WTC11 (cell line): ENCODE data around the gene HOXC4. TPM values are rescaled to one million over a fixed set of nuclear protein-coding genes. Genes with fewer than 3 reads are reported as not detected.
"Not testable (repeated sequence)": the region's sequence is repeated elsewhere in the genome, so short reads cannot be mapped to it uniquely, and the experiment has no call there.

Source experiments
- ATAC-seq: fragments of 200-7000 bp; cut with Tn5 transposase; 2 replicates; pipeline ENCODE4 v1.10.0; 2021; ENCODE audit warnings: mild to moderate bottlenecking, moderate library complexity
- CTCF ChIA-PET: fragments of 300-600 bp; sonication (Branson Sonifier 250); formaldehyde crosslinking; loops from one replicate; lab custom pipeline; 2021; ENCODE audit warnings: antibody characterized with exemption; lab: Charles Lee
- POLR2A ChIA-PET: fragments of 350-600 bp; sonication (Branson Sonifier 250); formaldehyde crosslinking; loops from one replicate; lab custom pipeline; 2021; ENCODE audit warnings: antibody characterized with exemption; lab: Charles Lee
- DNase-seq: peaks from one replicate; pipeline ENCODE4 v3.0.0; 2021; ENCODE audit warnings: low spot score
- H3K27ac Mint-ChIP-seq: 2 replicates; pipeline ENCODE4 v1.8.0; 2021; ENCODE audit warnings: mixed read lengths
- H3K27me3 Mint-ChIP-seq: 2 replicates; pipeline ENCODE4 v1.8.0; 2021; ENCODE audit warnings: low read depth, mild to moderate bottlenecking, moderate library complexity, mixed read lengths
- H3K36me3 Mint-ChIP-seq: 2 replicates; pipeline ENCODE4 v1.8.0; 2021; ENCODE audit warnings: mixed read lengths
- H3K4me1 Mint-ChIP-seq: 2 replicates; pipeline ENCODE4 v1.8.0; 2022; ENCODE audit warnings: mixed read lengths
- H3K4me3 Mint-ChIP-seq: 2 replicates; pipeline ENCODE4 v1.8.0; 2021; ENCODE audit warnings: mild to moderate bottlenecking, moderate library complexity, mixed read lengths
- H3K9me3 Mint-ChIP-seq: 2 replicates; pipeline ENCODE4 v1.8.0; 2021; ENCODE audit warnings: mixed read lengths
- microRNA-seq: library from miRNA; unstranded; fragments of <30 nt; microRNA quantifications from one replicate; pipeline ENCODE4 v1.2.0, GENCODE V29; 2022; ENCODE audit warnings: borderline number of aligned reads
- total RNA-seq: library from RNA; stranded (reverse); gene quantifications from 3 replicates; pipeline ENCODE4 v1.2.3, GENCODE V29; 2021

HOXC4 gene
- total RNA-seq, 1 experiment from 2014 or later: 0.46 TPM

DNA sequence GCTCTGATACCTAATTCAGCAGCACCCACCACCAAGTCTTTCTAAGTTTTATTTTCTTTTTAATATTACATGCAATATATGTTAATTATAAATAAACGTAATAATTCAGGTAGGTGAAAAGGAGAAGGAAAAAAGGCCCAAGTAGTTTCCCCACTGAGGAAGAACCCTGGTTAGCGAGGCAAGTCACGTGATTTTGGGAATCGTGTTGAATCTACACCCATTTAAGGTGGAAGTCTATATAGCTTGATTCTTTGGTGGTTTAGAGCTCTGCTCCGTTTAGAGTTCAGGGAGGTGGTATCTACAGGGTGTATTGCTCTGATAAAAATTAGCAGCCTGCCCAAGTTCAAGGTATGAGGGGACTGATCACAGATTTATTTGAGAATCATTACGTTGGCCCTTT lies 47.0 kb downstream of the HOXC4 start:
- POLR2A ChIA-PET, H3K27ac Mint-ChIP-seq, H3K4me1 Mint-ChIP-seq, ATAC-seq, CTCF ChIA-PET, H3K9me3 Mint-ChIP-seq, H3K36me3 Mint-ChIP-seq, DNase-seq, H3K4me3 Mint-ChIP-seq: not testable (repeated sequence)
- peaks cover 92% of the 10 kb centered on the region for H3K27me3 Mint-ChIP-seq

GRCh38 chr12:54102223-54102622 lies 48.6 kb downstream of the HOXC4 start:
- DNase-seq, POLR2A ChIA-PET, H3K27ac Mint-ChIP-seq, CTCF ChIA-PET, H3K9me3 Mint-ChIP-seq, H3K4me3 Mint-ChIP-seq, H3K36me3 Mint-ChIP-seq, ATAC-seq: not testable (repeated sequence)
- Mint-ChIP-seq H3K27me3 (peaks cover 92% of the 10 kb centered on the region), H3K4me1 (peaks cover 10% of the 10 kb centered on the region)

DNA sequence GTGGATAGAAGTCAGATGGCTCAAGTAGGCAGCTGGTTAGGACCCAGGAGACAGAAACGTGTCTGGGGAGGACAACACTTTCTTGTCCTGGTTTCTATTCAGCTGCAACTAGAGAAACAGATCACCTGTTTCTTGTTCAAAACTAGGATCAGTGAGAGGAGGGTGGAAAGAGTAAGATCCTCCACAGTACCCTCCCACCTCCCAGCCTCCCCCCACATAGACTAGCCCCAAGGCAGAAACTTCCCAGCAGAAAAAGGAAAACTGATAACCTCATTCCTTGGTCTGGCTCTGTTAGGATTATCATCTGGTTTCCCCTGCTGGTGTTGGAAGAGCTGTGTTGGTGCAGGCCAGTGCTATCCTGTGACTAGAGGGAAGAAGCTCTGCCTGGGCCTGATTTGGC lies 50.2 kb downstream of the HOXC4 start:
- H3K9me3 Mint-ChIP-seq, POLR2A ChIA-PET: not testable (repeated sequence)

More for the DNA sequence above, 50.2 kb downstream of the HOXC4 start:
- DNase-seq, ATAC-seq, CTCF ChIA-PET, H3K36me3 Mint-ChIP-seq, H3K27ac Mint-ChIP-seq, H3K4me3 Mint-ChIP-seq: not testable (repeated sequence)
- H3K4me1 Mint-ChIP-seq: peaks cover 11% of the 10 kb centered on the region
- H3K27me3 Mint-ChIP-seq: peaks cover 94% of the 10 kb centered on the region

Small RNA genes within 50 kb of the gene (microRNA-seq; reads per million reads assigned to microRNA genes)
- gene MIR615: not detected

Other genes with a start within 250 kb of the HOXC4 start
- gene HOXC13, start 115.0 kb upstream of the HOXC4 start, total RNA-seq: 0.09 TPM in 1 of 3 replicates, not detected in the others
- gene HOXC12, start 98.9 kb upstream of the HOXC4 start, total RNA-seq: not detected in 3 replicates
- not detected in 3 replicates for gene HOXC11, start 80.7 kb upstream of the HOXC4 start, total RNA-seq
- not detected in 3 replicates for gene HOTAIR, start 78.9 kb upstream of the HOXC4 start, total RNA-seq
- 0.09 TPM in 1 of 3 replicates, not detected in the others for gene HOXC10, start 68.7 kb upstream of the HOXC4 start, total RNA-seq
- not detected in 3 replicates for gene HOXC9, start 53.7 kb upstream of the HOXC4 start, total RNA-seq
- gene HOXC8, start 44.9 kb upstream of the HOXC4 start, total RNA-seq: not detected in 3 replicates
- gene HOXC6, start 25.4 kb upstream of the HOXC4 start, total RNA-seq: not detected in 3 replicates
- not detected in 3 replicates for gene HOXC5, start 20.8 kb upstream of the HOXC4 start, total RNA-seq
- gene SMUG1, start 135.2 kb downstream of the HOXC4 start, total RNA-seq: 19.2 to 27.5 TPM (median 26.3 TPM) in 3 replicates
- gene CBX5, start 226.3 kb downstream of the HOXC4 start, total RNA-seq: 182 to 218 TPM (median 216 TPM) in 3 replicates
- gene HNRNPA1, start 226.9 kb downstream of the HOXC4 start, total RNA-seq: 2,589 to 2,788 TPM (median 2,737 TPM) in 3 replicates
- gene NFE2, start 247.2 kb downstream of the HOXC4 start, total RNA-seq: 2.4 to 3.0 TPM (median 3.0 TPM) in 3 replicates